ENCODE measurements around the gene WDR31. TPM values are rescaled to one million over a fixed set of nuclear protein-coding genes. Genes with fewer than 3 reads are reported as not detected.

WDR31 gene
- total and polyA plus RNA-seq, 2 of the 4 experiments (the other 2 are of a cell fraction), result 0.29 to 0.36 TPM

DNA sequence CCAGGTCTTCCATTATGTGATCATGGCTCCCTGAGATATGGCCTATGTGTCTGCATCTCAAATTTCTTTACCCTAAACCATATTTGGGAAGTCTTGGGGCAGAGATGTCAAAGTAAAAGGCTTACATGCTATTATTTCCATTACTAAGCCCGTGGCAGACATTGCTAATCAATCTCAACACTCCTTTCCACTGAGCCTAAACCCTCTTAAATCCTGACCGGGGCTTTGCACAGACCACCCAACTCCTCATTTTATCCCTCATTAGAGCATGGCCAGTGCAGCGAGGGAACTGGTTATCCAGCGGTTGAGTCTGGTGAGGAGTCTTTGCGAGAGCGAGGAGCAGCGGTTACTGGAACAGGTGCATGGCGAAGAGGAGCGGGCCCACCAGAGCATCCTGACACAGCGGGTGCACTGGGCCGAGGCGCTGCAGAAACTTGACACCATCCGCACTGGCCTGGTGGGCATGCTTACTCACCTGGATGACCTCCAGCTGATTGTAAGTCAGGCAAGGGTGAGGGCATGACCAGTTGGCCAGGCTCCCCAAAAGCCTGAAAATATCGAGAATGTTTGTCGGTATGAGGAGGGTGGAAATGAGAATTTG, 20.3 kb upstream of the WDR31 start:
- H4K20me1 ChIP-seq (ENCODE audit: insufficient read depth, low read length), result no peaks in the 10 kb centered on the region
- ChIA-PET CTCF (no interaction called here), POLR2A (ENCODE audit: unreplicated experiment) (no interaction called here)
- no peak overlapping the region for H4K5ac ChIP-seq (ENCODE audit: low read depth, low read length)
- no peak overlapping the region for H3K56ac ChIP-seq (ENCODE audit: extremely low read depth, insufficient read depth, low read length)
- no peak overlapping the region for H3K18ac ChIP-seq (ENCODE audit: low read depth, low read length)
- no peak overlapping the region for H2BK5ac ChIP-seq (ENCODE audit: low read depth, low read length, poor library complexity, severe bottlenecking)
- peaks cover 39% of the 10 kb centered on the region for H3K27me3 ChIP-seq (ENCODE audit: control insufficient read depth, insufficient read depth, low read length)
- no peak overlapping the region for H2AK9ac ChIP-seq (replicated peaks; ENCODE audit: low read depth, low read length, poor library complexity)
- no peak overlapping the region for H2AK5ac ChIP-seq (ENCODE audit: low read depth, low read length)
- DNase-seq (no peak), ATAC-seq (ENCODE audit: low read depth) (no peak)
- no TSS peak for BruUV-seq (replicated peaks)
- TF ChIP-seq, protein P1, sequence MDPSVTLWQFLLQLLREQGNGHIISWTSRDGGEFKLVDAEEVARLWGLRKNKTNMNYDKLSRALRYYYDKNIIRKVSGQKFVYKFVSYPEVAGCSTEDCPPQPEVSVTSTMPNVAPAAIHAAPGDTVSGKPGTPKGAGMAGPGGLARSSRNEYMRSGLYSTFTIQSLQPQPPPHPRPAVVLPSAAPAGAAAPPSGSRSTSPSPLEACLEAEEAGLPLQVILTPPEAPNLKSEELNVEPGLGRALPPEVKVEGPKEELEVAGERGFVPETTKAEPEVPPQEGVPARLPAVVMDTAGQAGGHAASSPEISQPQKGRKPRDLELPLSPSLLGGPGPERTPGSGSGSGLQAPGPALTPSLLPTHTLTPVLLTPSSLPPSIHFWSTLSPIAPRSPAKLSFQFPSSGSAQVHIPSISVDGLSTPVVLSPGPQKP (IDR thresholded peaks at IDR 0.05; ENCODE audit: borderline replicate concordance, low read depth, low read length), result no peak
- TF ChIP-seq MAZ (IDR thresholded peaks at IDR 0.05; ENCODE audit: borderline replicate concordance, low read depth, low read length) (no peak), CHD1 (IDR thresholded peaks at IDR 0.05; ENCODE audit: low read depth, low read length) (no peak)
- no peak overlapping the region for H2AFZ ChIP-seq (replicated peaks; ENCODE audit: low read length, poor library complexity)
- H2BK120ac ChIP-seq (ENCODE audit: low read depth, low read length), result no peak overlapping the region
- intact Hi-C loops (cut with micrococcal nuclease), result no loop called here
- H2BK20ac ChIP-seq (ENCODE audit: low read depth, low read length), result no peak overlapping the region
- no peak overlapping the region for H3K4me3 ChIP-seq (ENCODE audit: insufficient read depth, low read depth, low read length)
- no peak overlapping the region for H3K14ac ChIP-seq (replicated peaks; ENCODE audit: low read depth, low read length)
- WGBS, 2 experiments (ENCODE audit: extremely low coverage in 2 of 2, insufficient read length in 1 of 2), result 40 to 100% methylated on average over 2 of the region's 15 CpGs
- no peaks in the 10 kb centered on the region for H3K36me3 ChIP-seq (ENCODE audit: control insufficient read depth, insufficient read depth, low read length)
- no peak overlapping the region for H3K23ac ChIP-seq (ENCODE audit: low read depth, low read length)
- in situ Hi-C loops (cut with MboI; ENCODE audit: low sequenced_read_pairs), result no loop called here
- H4K8ac ChIP-seq (ENCODE audit: low read depth in 2 of 2, low read length in 2 of 2), result no peak overlapping the region
- H3K4me1 ChIP-seq (ENCODE audit: control insufficient read depth, insufficient read depth, low read length), result no peaks in the 10 kb centered on the region
- no peak overlapping the region for H3K4me2 ChIP-seq (ENCODE audit: low read depth, low read length)
- H3K9me1 ChIP-seq (ENCODE audit: insufficient read depth, low read length), result peaks cover 3% of the 10 kb centered on the region; the same call in 1 of the 2 replicates
- no peak overlapping the region for H2BK15ac ChIP-seq (ENCODE audit: low read depth, low read length)
- no peaks in the 10 kb centered on the region for H3K9me3 ChIP-seq (ENCODE audit: control insufficient read depth, insufficient read depth, low read length)
- no peak overlapping the region for H3K27ac ChIP-seq (ENCODE audit: insufficient read depth, low read length)
- dilution Hi-C loops (cut with HindIII; ENCODE audit: low sequenced_read_pairs, unreplicated experiment), result no loop called here
- H3K4ac ChIP-seq (ENCODE audit: low read depth, low read length), result no peak overlapping the region
- H4K91ac ChIP-seq (ENCODE audit: insufficient read depth, low read depth, low read length), result no peak overlapping the region
- H3K9ac ChIP-seq (ENCODE audit: low read depth, low read length), result no peak overlapping the region
- no peaks in the 10 kb centered on the region for H3K79me1 ChIP-seq (ENCODE audit: low read depth in 1 of 2, low read length in 2 of 2)

All from IMR-90 (cell line).